Endothelial cell of umbilical vein (primary cell): ENCODE measurements around the gene GRIK3. TPM values are rescaled to one million over a fixed set of nuclear protein-coding genes. Genes with fewer than 3 reads are reported as not detected.

ENCODE experiments used
- BruUV-seq: library from RNA; stranded (reverse); fragments of 400-500 nt; replicated peaks from 2 replicates; lab custom pipeline; 2021; lab: Mats Ljungman, UMichigan
- CTCF ChIA-PET: fragments of 300-600, 350-600 bp; sonication (Branson Sonifier 250); formaldehyde crosslinking; loops from one replicate; lab custom pipeline; 2021; ENCODE audit warnings: antibody characterized with exemption, inconsistent platforms; lab: Charles Lee
- POLR2A ChIA-PET: fragments of 300-600, 350-600 bp; sonication (Branson Sonifier 250); formaldehyde crosslinking; loops from one replicate; lab custom pipeline; 2021; ENCODE audit warnings: antibody characterized with exemption, inconsistent platforms; lab: Charles Lee
- DNase-seq: peaks from one replicate; pipeline ENCODE4 v3.0.0-alpha.2; 2011; ENCODE audit warnings: low read depth, low spot score
- FAIRE-seq: peaks from 2 replicates; lab custom pipeline; 2011; peaks lifted over from hg19 to GRCh38; lab: Jason Lieb, UNC
- H2AFZ ChIP-seq: 2 replicates; pipeline ENCODE4 v1.6.0; 2012; ENCODE audit warnings: low read depth, low read length, control low read depth, inconsistent platforms
- H3K27ac ChIP-seq: 2 replicates; pipeline ENCODE4 v1.5.1; 2011; ENCODE audit warnings: low read depth, mild to moderate bottlenecking, control low read depth, low read length, moderate library complexity; ENCODE audit not compliant: insufficient read depth
- H3K27me3 ChIP-seq, 2 experiments: 2 replicates each; pipeline versions ENCODE4 v1.6.0 to v1.6.1; 2011; ENCODE audit warnings: low read length in 2 of 2, mixed read lengths in 1 of 2; ENCODE audit not compliant: control insufficient read depth in 2 of 2, insufficient read depth in 2 of 2
- H3K36me3 ChIP-seq, 2 experiments: 2 replicates in 1 of 2; 3 replicates in 1 of 2; pipeline ENCODE4 v1.5.1; 2011; ENCODE audit warnings: low read length in 2 of 2, mild to moderate bottlenecking in 1 of 2, moderate library complexity in 1 of 2; ENCODE audit not compliant: control insufficient read depth in 2 of 2, insufficient read depth in 2 of 2; ENCODE audit errors: extremely low read depth in 1 of 2
- H3K4me1 ChIP-seq: 3 replicates; pipeline ENCODE4 v1.5.1; 2011; ENCODE audit warnings: mild to moderate bottlenecking, low read length; ENCODE audit not compliant: control insufficient read depth, insufficient read depth; ENCODE audit errors: extremely low read depth
- H3K4me2 ChIP-seq: 2 replicates; pipeline ENCODE4 v1.6.1; 2011; ENCODE audit warnings: low read length, control low read depth, mixed read lengths; ENCODE audit not compliant: insufficient read depth
- H3K4me3 ChIP-seq, 3 experiments: fragments of 200-600 bp in 1 of 3; sonication (generic), shearing (Covaris generic) in 1 of 3; replicated peaks in 1 of 3; 2 replicates each; pipeline ENCODE4 v1.5.1; 2011 to 2016; ENCODE audit warnings: control low read depth in 3 of 3, low read length in 3 of 3, mild to moderate bottlenecking in 2 of 3, inconsistent platforms in 1 of 3, low read depth in 1 of 3, moderate library complexity in 1 of 3; ENCODE audit not compliant: insufficient read depth in 1 of 3
- H3K79me2 ChIP-seq: 2 replicates; pipeline ENCODE4 v1.6.0; 2012; ENCODE audit warnings: low read length, inconsistent platforms; ENCODE audit not compliant: control insufficient read depth, insufficient read depth
- H3K9ac ChIP-seq: replicated peaks from 2 replicates; pipeline ENCODE3; 2011; ENCODE audit warnings: low read length, control low read depth; ENCODE audit not compliant: insufficient read depth; ENCODE audit errors: extremely low read depth
- H3K9me1 ChIP-seq: replicated peaks from 3 replicates; pipeline ENCODE4 v1.6.0; 2011; ENCODE audit warnings: mild to moderate bottlenecking, low read length; ENCODE audit not compliant: control insufficient read depth, insufficient read depth; ENCODE audit errors: extremely low read depth
- H3K9me3 ChIP-seq: replicated peaks from 2 replicates; pipeline ENCODE4 v1.5.1; 2012; ENCODE audit warnings: low read length, inconsistent platforms; ENCODE audit not compliant: control insufficient read depth, insufficient read depth
- H4K20me1 ChIP-seq: replicated peaks from 2 replicates; pipeline ENCODE3; 2011; ENCODE audit warnings: mild to moderate bottlenecking, low read length; ENCODE audit not compliant: control insufficient read depth, insufficient read depth; ENCODE audit errors: extremely low read depth
- EZH2 ChIP-seq: IDR thresholded peaks from 2 replicates; pipeline ENCODE4 v1.6.1; 2012; ENCODE audit warnings: borderline replicate concordance, low read depth, mild to moderate bottlenecking, moderate library complexity, low read length, inconsistent platforms; ENCODE audit not compliant: severe bottlenecking
- FOS ChIP-seq: IDR thresholded peaks from 2 replicates; pipeline ENCODE4 v1.6.1; 2011; ENCODE audit warnings: mild to moderate bottlenecking, low read length, moderate library complexity, borderline replicate concordance; ENCODE audit not compliant: insufficient read depth
- GATA2 ChIP-seq: IDR thresholded peaks from 2 replicates; pipeline ENCODE4 v1.7.0; 2011; ENCODE audit warnings: low read depth, mild to moderate bottlenecking, moderate library complexity, mixed read lengths, low read length; ENCODE audit not compliant: insufficient read length, insufficient read depth
- JUN ChIP-seq: IDR thresholded peaks from 2 replicates; pipeline ENCODE4 v1.6.1; 2011; ENCODE audit warnings: borderline replicate concordance, low read depth; ENCODE audit not compliant: insufficient read length, insufficient read depth
- MYC ChIP-seq: IDR thresholded peaks from one replicate; pipeline ENCODE4 v1.6.1; 2011; ENCODE audit warnings: mild to moderate bottlenecking, low read depth, low read length
- POLR2A ChIP-seq: IDR thresholded peaks from 2 replicates; pipeline ENCODE4 v1.6.1; 2012; ENCODE audit warnings: low read depth, mild to moderate bottlenecking, control low read depth, low read length
- POLR2AphosphoS5 ChIP-seq: IDR thresholded peaks from 2 replicates; pipeline ENCODE4 v1.6.1; 2012; ENCODE audit warnings: low read depth, mild to moderate bottlenecking, control low read depth, low read length, moderate library complexity; ENCODE audit not compliant: insufficient read depth
- dilution Hi-C: fragments of 300-500 bp; cut with MboI; formaldehyde crosslinking; loops from one replicate; pipeline ENCODE4 v1.15.0; 2019; ENCODE audit warnings: low sequenced_read_pairs; ENCODE audit not compliant: extremely low pct_ligation_motif_present
- intact Hi-C: fragments of 100-400 bp; cut with micrococcal nuclease; formaldehyde crosslinking; loops from one replicate; pipeline ENCODE4 v1.10.0; 2022
- polyA plus RNA-seq, 4 experiments: library from polyadenylated mRNA; depleted of rRNA in 3 of 4; stranded (reverse) in 3 of 4; unstranded in 1 of 4; fragments of >200 nt; gene quantifications; 2 replicates each; pipeline versions ENCODE4 v1.2.1 to v1.2.3, GENCODE V29; 2011 to 2012; ENCODE audit warnings: missing spikeins in 1 of 4
- total RNA-seq: library from RNA; stranded (reverse); gene quantifications from 2 replicates; pipeline ENCODE4 v1.2.3, GENCODE V29; 2021
- TF ChIP-seq, protein P1 (sequence below): IDR thresholded peaks from 2 replicates; pipeline ENCODE4 v1.6.1; 2011; ENCODE audit not compliant: insufficient read depth, insufficient read length
- TF ChIP-seq, protein P2 (sequence below), 2 donors: IDR thresholded peaks; 1 replicate in 1 of 2; 2 replicates in 1 of 2; pipeline ENCODE4 v1.5.1; 2011; ENCODE audit warnings: low read length in 2 of 2, mild to moderate bottlenecking in 2 of 2, moderate library complexity in 2 of 2, control low read depth in 1 of 2, inconsistent platforms in 1 of 2, low read depth in 1 of 2; ENCODE audit not compliant: insufficient read depth in 1 of 2; ENCODE audit errors: extremely low read depth in 1 of 2

GRIK3 gene
- total and polyA plus RNA-seq, 2 donors (not counting 3 experiments of a cell fraction or from before 2014, with no cell fraction given): not detected

DNA sequence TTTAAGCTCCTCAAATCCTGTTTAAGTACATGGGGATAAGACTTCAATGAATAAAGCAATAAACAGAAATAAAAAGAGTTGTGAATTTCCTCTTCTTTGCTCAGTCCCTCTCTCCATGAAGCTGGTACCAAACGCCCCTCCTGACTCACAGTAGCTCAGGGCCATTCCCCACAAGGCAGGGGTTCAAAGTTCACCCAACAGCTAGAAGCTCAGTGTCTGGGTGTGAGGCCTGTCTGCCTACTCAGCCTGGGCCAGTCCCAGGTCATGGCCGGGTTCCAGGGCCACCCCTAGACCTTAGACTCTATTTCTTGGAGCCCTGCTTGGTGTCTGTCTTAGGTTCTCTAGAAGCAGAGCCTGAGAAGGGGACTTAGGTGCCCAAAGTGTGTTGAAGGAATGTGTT, 251.5 kb downstream of the GRIK3 start:
- H3K27ac ChIP-seq: no peak overlapping the region
- H4K20me1 ChIP-seq: no peaks in the 10 kb centered on the region
- no peak overlapping the region for H3K4me3 ChIP-seq
- no peak for DNase-seq
- no peak overlapping the region for H2AFZ ChIP-seq
- BruUV-seq: no TSS peak
- no peaks in the 10 kb centered on the region for H3K9me1 ChIP-seq
- POLR2A ChIA-PET: no interaction called here
- intact Hi-C loops (no loop called here), dilution Hi-C loops (no loop called here)
- CTCF ChIA-PET: interaction anchor here (1.2 kb wide), 1 partner anchor 12 kb away, joined by 3 read pairs; no protein-coding TSS in a partner anchor
- no peaks in the 10 kb centered on the region for H3K4me1 ChIP-seq
- no peaks in the 10 kb centered on the region for H3K79me2 ChIP-seq
- no peaks in the 10 kb centered on the region for H3K9me3 ChIP-seq
- H3K36me3 ChIP-seq: no peaks in the 10 kb centered on the region
- no peak overlapping the region for H3K9ac ChIP-seq
- TF ChIP-seq GATA2 (no peak), FOS (no peak), MYC (no peak), JUN (no peak)
- TF ChIP-seq, protein P1, sequence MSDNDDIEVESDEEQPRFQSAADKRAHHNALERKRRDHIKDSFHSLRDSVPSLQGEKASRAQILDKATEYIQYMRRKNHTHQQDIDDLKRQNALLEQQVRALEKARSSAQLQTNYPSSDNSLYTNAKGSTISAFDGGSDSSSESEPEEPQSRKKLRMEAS: no peak
- FAIRE-seq: no peak
- H3K27me3 ChIP-seq: no peaks in the 10 kb centered on the region
- H3K4me2 ChIP-seq: no peak overlapping the region

DNA sequence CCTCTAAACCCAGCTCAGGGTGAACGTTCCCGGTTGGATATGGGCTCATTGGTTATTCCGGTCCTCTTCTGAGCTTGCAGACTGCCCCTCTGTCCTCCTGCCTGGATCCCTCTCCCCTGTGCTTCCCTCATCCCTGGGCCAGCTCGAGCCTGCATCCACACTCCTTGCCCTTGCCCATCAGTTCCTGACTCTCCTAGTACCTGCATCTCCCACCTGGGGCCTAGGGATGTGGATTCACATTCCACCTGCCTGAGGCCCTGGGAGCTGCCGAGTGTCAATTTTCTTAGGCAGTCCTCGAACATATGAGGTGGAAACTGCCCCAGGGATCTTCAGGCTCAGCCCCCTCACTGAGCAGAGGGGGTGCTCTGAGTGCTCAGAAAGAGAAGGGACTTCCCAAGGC, 252.2 kb downstream of the GRIK3 start:
- no peaks in the 10 kb centered on the region for H4K20me1 ChIP-seq
- BruUV-seq: no TSS peak
- no peak overlapping the region for H3K9ac ChIP-seq
- peaks cover under 1 to 2% of the 10 kb centered on the region in 2 experiments for H3K27me3 ChIP-seq
- no peaks in the 10 kb centered on the region for H3K9me1 ChIP-seq
- H3K4me3 ChIP-seq: no peak overlapping the region
- H3K27ac ChIP-seq: no peak overlapping the region
- TF ChIP-seq POLR2A (no peak), GATA2 (no peak), POLR2AphosphoS5 (no peak), MYC (no peak), EZH2 (no peak), FOS (no peak), JUN (no peak)
- TF ChIP-seq, protein P1: no peak
- TF ChIP-seq, protein P2, sequence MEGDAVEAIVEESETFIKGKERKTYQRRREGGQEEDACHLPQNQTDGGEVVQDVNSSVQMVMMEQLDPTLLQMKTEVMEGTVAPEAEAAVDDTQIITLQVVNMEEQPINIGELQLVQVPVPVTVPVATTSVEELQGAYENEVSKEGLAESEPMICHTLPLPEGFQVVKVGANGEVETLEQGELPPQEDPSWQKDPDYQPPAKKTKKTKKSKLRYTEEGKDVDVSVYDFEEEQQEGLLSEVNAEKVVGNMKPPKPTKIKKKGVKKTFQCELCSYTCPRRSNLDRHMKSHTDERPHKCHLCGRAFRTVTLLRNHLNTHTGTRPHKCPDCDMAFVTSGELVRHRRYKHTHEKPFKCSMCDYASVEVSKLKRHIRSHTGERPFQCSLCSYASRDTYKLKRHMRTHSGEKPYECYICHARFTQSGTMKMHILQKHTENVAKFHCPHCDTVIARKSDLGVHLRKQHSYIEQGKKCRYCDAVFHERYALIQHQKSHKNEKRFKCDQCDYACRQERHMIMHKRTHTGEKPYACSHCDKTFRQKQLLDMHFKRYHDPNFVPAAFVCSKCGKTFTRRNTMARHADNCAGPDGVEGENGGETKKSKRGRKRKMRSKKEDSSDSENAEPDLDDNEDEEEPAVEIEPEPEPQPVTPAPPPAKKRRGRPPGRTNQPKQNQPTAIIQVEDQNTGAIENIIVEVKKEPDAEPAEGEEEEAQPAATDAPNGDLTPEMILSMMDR (IDR thresholded peaks at IDR 0.05; ENCODE audit: extremely low read depth in 1 of 2, insufficient read depth in 1 of 2, low read depth in 1 of 2, low read length in 2 of 2): no peak
- H3K36me3 ChIP-seq: no peaks in the 10 kb centered on the region
- CTCF ChIA-PET: interaction anchor here (1.2 kb wide), 1 partner anchor 11 kb away, joined by 3 read pairs; no protein-coding TSS in a partner anchor
- H2AFZ ChIP-seq: no peak overlapping the region
- no peak overlapping the region for H3K4me2 ChIP-seq
- H3K79me2 ChIP-seq: no peaks in the 10 kb centered on the region
- dilution Hi-C loops (no loop called here), intact Hi-C loops (no loop called here)
- H3K9me3 ChIP-seq: no peaks in the 10 kb centered on the region
- no peaks in the 10 kb centered on the region for H3K4me1 ChIP-seq
- POLR2A ChIA-PET: no interaction called here
- no peak for DNase-seq
- no peak for FAIRE-seq
